Heart right ventricle (tissue), 16 donors: ENCODE data around the gene RHEB. TPM values are rescaled to one million over a fixed set of nuclear protein-coding genes. Genes with fewer than 3 reads are reported as not detected.

Source experiments
- ATAC-seq, 8 donors: fragments of 200-7000 bp; cut with Tn5 transposase; one replicate each; pipeline ENCODE4 v1.9.1; 2020; ENCODE audit warnings: mild to moderate bottlenecking in 8 of 8, moderate library complexity in 8 of 8, moderate number of reproducible peaks in 1 of 8
- DNase-seq, 2 donors: peaks; one replicate each; pipeline ENCODE4 v3.0.0-alpha.2; 2020
- H3K27ac ChIP-seq, 10 donors: fragments of 200-600 bp; sonication (generic) in 2 of 10; one replicate each; pipeline versions ENCODE4 v1.5.0 to v1.8.0; 2020 to 2022; ENCODE audit warnings: mild to moderate bottlenecking in 3 of 10
- H3K27me3 ChIP-seq, 7 donors: fragments of 200-600 bp; one replicate each; pipeline ENCODE4 v1.8.0; 2021 to 2022; ENCODE audit warnings: mild to moderate bottlenecking in 2 of 7
- H3K36me3 ChIP-seq, 9 donors: fragments of 200-600 bp; sonication (generic) in 1 of 9; one replicate each; pipeline versions ENCODE4 v1.5.0 to v1.8.0; 2020 to 2022; ENCODE audit warnings: mild to moderate bottlenecking in 2 of 9
- H3K4me1 ChIP-seq, 9 donors: fragments of 200-600 bp; sonication (generic) in 1 of 9; one replicate each; pipeline versions ENCODE4 v1.5.0 to v1.8.0; 2020 to 2022; ENCODE audit warnings: mild to moderate bottlenecking in 4 of 9
- H3K4me3 ChIP-seq, 10 donors: fragments of 200-600 bp; sonication (generic) in 2 of 10; one replicate each; pipeline versions ENCODE4 v1.5.0 to v1.8.0; 2020 to 2022; ENCODE audit warnings: mild to moderate bottlenecking in 7 of 10, moderate library complexity in 2 of 10
- H3K9me3 ChIP-seq, 11 donors: fragments of 200-600 bp in 10 of 11; sonication (generic) in 2 of 11; one replicate each; pipeline versions ENCODE4 v1.5.0 to v1.8.0; 2013 to 2022; ENCODE audit warnings: mild to moderate bottlenecking in 2 of 11, control low read depth in 1 of 11, moderate library complexity in 1 of 11
- CTCF ChIP-seq, 9 donors: fragments of 200-600 bp; sonication (generic) in 2 of 9; IDR thresholded peaks; one replicate each; pipeline versions ENCODE4 v1.5.0 to v1.8.0; 2021 to 2022; ENCODE audit warnings: antibody characterized with exemption in 9 of 9, mild to moderate bottlenecking in 5 of 9, moderate library complexity in 1 of 9
- WGBS, 2 donors: extraction: QIAGEN DNeasy Blood & Tissue Kit; methylation state at CpG; one replicate each; pipeline ENCODE4 v1.1.7; 2013; ENCODE audit warnings: inconsistent platforms in 1 of 2; 5-methylcytosine and 5-hydroxymethylcytosine counted together
- intact Hi-C, 10 donors: fragments of 100-400 bp; cut with DNase I; formaldehyde crosslinking; loops; one replicate each; pipeline versions ENCODE4 v1.11.1 to v1.14.2; 2022
- polyA plus RNA-seq, 2 donors: library from polyadenylated mRNA; stranded (reverse); fragments of 200-250 nt; gene quantifications; one replicate each; pipeline ENCODE4 v1.2.3, GENCODE V29; 2013
- total RNA-seq, 10 donors: library from RNA; stranded (reverse); fragmentation: NEBNext Ultra II Directional in 3 of 10; extraction: Animal tissue kit (Norgen Biotek cat#: 25700) in 3 of 10; gene quantifications; one replicate each; pipeline versions ENCODE4 v1.2.1 to v1.2.4, GENCODE V29; 2021 to 2023
- donor health status: Arrhythmogenic right ventricular cardiomyopathy.
- donor health status: ischemic (EF 13 %, LVEDD 7.1; RV severe dilation, severe dysfunction).
- donor health status: healthy with polysubstance abuse.
- donor health status: DM: no; HTN: yes; CAD: no.
- donor health status: DM: no; HTN: no; CAD: no.
- donor health status: ischemic (EF 25% LVEDD 6.9; RV normal size, moderate dysfunction).
- donor health status: ischemic (EF 25% LVEDD 5.7; RV mildly dilated, moderate dysfunction).
- donor health status: healthy.
- donor health status: DM: yes; HTN: yes; CAD: no.
- donor health status: Ischemic cardiomyopathy.
- donor health status: ischemic (EF 35%, LVEDD 5.7; RV mildly dilated, moderate dysfunction).
- donor health status: nonischemic (EF 11% LVEDD 7.7; RV severe dilation, severe dysfunction).
- donor health status: DM: yes; HTN: yes; CAD: no.
- donor health status: PGD.
- donor health status: ischemic (EF 29% LVEDD 5.4; RV normal size, mild dysfunction).
- donor health status: nonischemic (EF 23%, LVEDD 6.1; RV moderate dilation, normal function).

Gene RHEB
- total and polyA plus RNA-seq, 12 donors: 56.0 to 174 (median 104) TPM

GRCh38 chr7:151429237-151429559, 90.5 kb downstream of the RHEB start:
- no peak for TF ChIP-seq CTCF (IDR thresholded peaks at IDR 0.05)
- WGBS, 2 donors: 96 to 98% methylated on average over 5 of the region's 5 CpGs
- ATAC-seq (no peak), DNase-seq (no peak)
- Histone ChIP-seq H3K4me3 (no peak overlapping the region), H3K36me3 (no peaks in the 10 kb centered on the region), H3K4me1 (peaks cover 0 to 44% (median 9%) of the 10 kb centered on the region in 9 donors), H3K9me3 (no peaks in the 10 kb centered on the region), H3K27me3 (peaks cover 0 to 15% (median 0%) of the 10 kb centered on the region in 7 donors), H3K27ac (peak overlapping the region in 1 of 10 donors; percentile 26)
- intact Hi-C loops: no loop called here

- H3K27me3 ChIP-seq: peaks cover 0 to 15% (median 0%) of the 10 kb centered on the region in 7 donors
- H3K9me3 ChIP-seq: no peaks in the 10 kb centered on the region
- intact Hi-C loops: no loop called here
- H3K36me3 ChIP-seq: no peaks in the 10 kb centered on the region
- H3K27ac ChIP-seq: peak overlapping the region in 1 of 10 donors; percentile 26
- H3K4me3 ChIP-seq: no peak overlapping the region
- 56 to 59% methylated on average over 13 of the region's 13 CpGs for WGBS, 2 donors
- H3K4me1 ChIP-seq: peaks cover 0 to 44% (median 9%) of the 10 kb centered on the region in 9 donors
- ATAC-seq (peak in 1 of 8 donors; percentile 25), DNase-seq (no peak)
- TF ChIP-seq CTCF (IDR thresholded peaks at IDR 0.05): no peak
Observed at GRCh38 chr7:151428378-151429236, 91.1 kb downstream of the RHEB start.

GRCh38 chr7:151427705-151428377, 91.9 kb downstream of the RHEB start:
- ATAC-seq: no peak
- TF ChIP-seq CTCF (IDR thresholded peaks at IDR 0.05): no peak
- H3K9me3 ChIP-seq: no peaks in the 10 kb centered on the region
- peaks cover 0 to 40% (median 9%) of the 10 kb centered on the region in 9 donors for H3K4me1 ChIP-seq
- H3K27me3 ChIP-seq: peaks cover 0 to 20% (median 0%) of the 10 kb centered on the region in 7 donors
- no peak for DNase-seq
- intact Hi-C loops: no loop called here
- WGBS, 2 donors: 82 to 88% methylated on average over 10 of the region's 10 CpGs
- H3K4me3 ChIP-seq: no peak overlapping the region
- H3K36me3 ChIP-seq: no peaks in the 10 kb centered on the region
- peak overlapping the region in 1 of 10 donors; percentile 63 for H3K27ac ChIP-seq

GRCh38 chr7:151426904-151427704, 92.6 kb downstream of the RHEB start:
- Histone ChIP-seq H3K9me3 (peaks cover 0 to 3% (median 0%) of the 10 kb centered on the region in 11 donors), H3K27me3 (peaks cover 0 to 20% (median 0%) of the 10 kb centered on the region in 7 donors), H3K27ac (peak overlapping the region in 4 of 10 donors; percentile 7 to 63 (median 12)), H3K4me1 (peaks cover 0 to 37% (median 9%) of the 10 kb centered on the region in 9 donors), H3K36me3 (no peaks in the 10 kb centered on the region), H3K4me3 (peak overlapping the region in 2 of 10 donors; percentile 10 to 14)
- ATAC-seq (peak in 2 of 8 donors; percentile 3 to 17), DNase-seq (no peak)
- WGBS, 2 donors: 84% methylated on average over 23 of the region's 23 CpGs
- TF ChIP-seq CTCF (IDR thresholded peaks at IDR 0.05): no peak
- intact Hi-C loops: no loop called here
